Calu3 (cell line): ENCODE data around the gene PLEKHJ1. TPM values are rescaled to one million over a fixed set of nuclear protein-coding genes. Genes with fewer than 3 reads are reported as not detected.

Experiments
- BruUV-seq: library from RNA; stranded (reverse); fragments of 400-500 nt; replicated peaks from 2 replicates; lab custom pipeline; 2021; lab: Mats Ljungman, UMichigan
- CTCF ChIA-PET: fragments of 300-600 bp; sonication (Branson Sonifier 250); formaldehyde crosslinking; loops from one replicate; lab custom pipeline; 2022; ENCODE audit warnings: antibody characterized with exemption; lab: Charles Lee
- DNase-seq: peaks from one replicate; pipeline ENCODE4 v3.0.0; 2022
- H3K27ac Mint-ChIP-seq: one replicate; pipeline ENCODE4 v1.8.0; 2022; ENCODE audit warnings: mixed read lengths; ENCODE audit not compliant: unreplicated experiment
- H3K27me3 Mint-ChIP-seq: one replicate; pipeline ENCODE4 v1.8.0; 2022; ENCODE audit warnings: mixed read lengths; ENCODE audit not compliant: unreplicated experiment
- H3K36me3 Mint-ChIP-seq: one replicate; pipeline ENCODE4 v1.8.0; 2022; ENCODE audit warnings: mild to moderate bottlenecking, moderate library complexity, mixed read lengths; ENCODE audit not compliant: insufficient read depth, unreplicated experiment
- H3K4me1 Mint-ChIP-seq: one replicate; pipeline ENCODE4 v1.8.0; 2022; ENCODE audit warnings: mild to moderate bottlenecking, low read depth, mixed read lengths; ENCODE audit not compliant: unreplicated experiment
- H3K4me3 Mint-ChIP-seq: one replicate; pipeline ENCODE4 v1.8.0; 2022; ENCODE audit warnings: mild to moderate bottlenecking, low read depth, moderate library complexity, mixed read lengths; ENCODE audit not compliant: unreplicated experiment
- H3K9me3 Mint-ChIP-seq: one replicate; pipeline ENCODE4 v1.8.0; 2022; ENCODE audit warnings: low read depth, mixed read lengths; ENCODE audit not compliant: unreplicated experiment
- CTCF ChIP-seq: fragments of 200-600 bp; IDR thresholded peaks from one replicate; pipeline ENCODE4 v1.8.0; 2022; ENCODE audit warnings: antibody characterized with exemption; ENCODE audit not compliant: unreplicated experiment
- intact Hi-C: fragments of 100-400 bp; cut with micrococcal nuclease; formaldehyde crosslinking; loops from one replicate; pipeline ENCODE4 v1.10.0; 2022; ENCODE audit not compliant: unreplicated experiment
- total RNA-seq: library from RNA; stranded (reverse); gene quantifications from 2 replicates; pipeline ENCODE4 v1.2.3, GENCODE V29; 2022

PLEKHJ1 gene
- total RNA-seq, 1 experiment from 2014 or later, result 38.7 TPM

GRCh38 chr19:2195914-2196313, 40.2 kb downstream of the PLEKHJ1 start:
- H3K4me1 Mint-ChIP-seq, result no peaks in the 10 kb centered on the region
- no peak overlapping the region for H3K27ac Mint-ChIP-seq
- CTCF ChIA-PET, result no interaction called here
- H3K27me3 Mint-ChIP-seq, result no peaks in the 10 kb centered on the region
- peaks cover 46% of the 10 kb centered on the region for H3K36me3 Mint-ChIP-seq
- no peak overlapping the region for H3K4me3 Mint-ChIP-seq
- intact Hi-C loops, result no loop called here
- no TSS peak for BruUV-seq
- DNase-seq, result no peak
- no peak for TF ChIP-seq CTCF
- H3K9me3 Mint-ChIP-seq, result no peaks in the 10 kb centered on the region

GRCh38 chr19:2195361-2195760, 40.8 kb downstream of the PLEKHJ1 start:
- CTCF ChIA-PET, result no interaction called here

GRCh38 chr19:2194513-2195078, 41.5 kb downstream of the PLEKHJ1 start:
- BruUV-seq, result no TSS peak
- TF ChIP-seq CTCF, result no peak
- DNase-seq, result no peak
- intact Hi-C loops, result no loop called here
- CTCF ChIA-PET, result no interaction called here
- no peak overlapping the region for H3K27ac Mint-ChIP-seq
- H3K4me3 Mint-ChIP-seq, result no peak overlapping the region
- no peaks in the 10 kb centered on the region for H3K9me3 Mint-ChIP-seq
- peaks cover 46% of the 10 kb centered on the region for H3K36me3 Mint-ChIP-seq
- H3K4me1 Mint-ChIP-seq, result no peaks in the 10 kb centered on the region
- H3K27me3 Mint-ChIP-seq, result no peaks in the 10 kb centered on the region

More at GRCh38 chr19:2195361-2195760, 40.8 kb downstream of the PLEKHJ1 start:
- no TSS peak for BruUV-seq
- intact Hi-C loops, result no loop called here
- Mint-ChIP-seq H3K4me1 (no peaks in the 10 kb centered on the region), H3K36me3 (peaks cover 49% of the 10 kb centered on the region), H3K27ac (no peak overlapping the region), H3K27me3 (no peaks in the 10 kb centered on the region), H3K9me3 (no peaks in the 10 kb centered on the region), H3K4me3 (no peak overlapping the region)
- no peak for TF ChIP-seq CTCF
- no peak for DNase-seq

DNA sequence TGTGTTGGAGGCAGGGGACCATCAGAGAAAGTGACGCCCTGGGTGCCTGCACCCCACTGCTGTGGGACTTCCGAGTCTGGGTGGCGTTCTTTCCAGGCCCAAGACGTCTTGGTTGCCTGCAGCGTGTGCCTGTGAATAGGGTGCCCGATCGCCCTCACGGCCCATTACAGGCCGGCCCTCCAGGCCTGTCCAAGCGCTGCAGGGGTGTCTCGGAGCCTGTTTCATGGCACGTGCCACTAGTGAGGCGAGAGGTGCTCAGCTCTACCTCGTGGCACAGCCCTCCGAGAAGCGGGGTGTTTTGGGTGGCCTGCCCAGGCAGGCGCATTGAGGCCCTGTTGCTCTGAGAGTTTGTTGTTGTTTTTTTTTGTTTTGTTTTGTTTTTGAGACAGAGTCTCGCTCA, 42.3 kb downstream of the PLEKHJ1 start:
- no peak for DNase-seq
- TF ChIP-seq CTCF, result no peak
- CTCF ChIA-PET, result no interaction called here
- Mint-ChIP-seq H3K27me3 (no peaks in the 10 kb centered on the region), H3K27ac (no peak overlapping the region), H3K4me3 (no peak overlapping the region), H3K36me3 (peaks cover 41% of the 10 kb centered on the region), H3K9me3 (no peaks in the 10 kb centered on the region), H3K4me1 (no peaks in the 10 kb centered on the region)
- BruUV-seq, result no TSS peak
- intact Hi-C loops, result no loop called here
